Thoracic aorta (tissue), 2 donors: ENCODE data around the gene HSD17B12. TPM values are rescaled to one million over a fixed set of nuclear protein-coding genes. Genes with fewer than 3 reads are reported as not detected.

Source experiments
- ATAC-seq: fragments of 150-250 bp; one replicate; pipeline ENCODE4 v1.8.0; 2017; ENCODE audit warnings: low read depth; ENCODE audit not compliant: insufficient number of reproducible peaks, low FRiP score
- DNase-seq: peaks from one replicate; pipeline ENCODE4 v3.0.0-alpha.2; 2020; ENCODE audit warnings: low spot score
- H3K27ac ChIP-seq, 2 donors: fragments of 200-600 bp; sonication (generic); 1 replicate in 1 of 2; 2 replicates in 1 of 2; pipeline ENCODE4 v1.5.1; 2016; ENCODE audit warnings: mild to moderate bottlenecking in 2 of 2, moderate library complexity in 2 of 2
- H3K27me3 ChIP-seq: fragments of 200-600 bp; sonication (generic); replicated peaks from 2 replicates; pipeline ENCODE4 v1.6.0; 2016; ENCODE audit warnings: mild to moderate bottlenecking; ENCODE audit not compliant: insufficient read depth
- H3K36me3 ChIP-seq: fragments of 200-600 bp; sonication (generic); one replicate; pipeline ENCODE4 v1.5.1; 2016
- H3K4me1 ChIP-seq, 2 donors: fragments of 200-600 bp; sonication (generic); 1 replicate in 1 of 2; 2 replicates in 1 of 2; pipeline versions ENCODE4 v1.5.1 to v1.6.0; 2016; ENCODE audit warnings: low read depth in 2 of 2, mild to moderate bottlenecking in 1 of 2; ENCODE audit not compliant: control insufficient read depth in 1 of 2
- H3K4me3 ChIP-seq: fragments of 200-600 bp; sonication (generic); 2 replicates; pipeline ENCODE4 v1.5.1; 2016; ENCODE audit warnings: mild to moderate bottlenecking
- H3K9me3 ChIP-seq: fragments of 200-600 bp; sonication (generic); 2 replicates; pipeline ENCODE4 v1.5.1; 2016
- total RNA-seq, 2 donors: library from RNA; depleted of rRNA; stranded (reverse); fragments of >200 nt; gene quantifications; one replicate each; pipeline versions ENCODE4 v1.1.0 to v1.2.3, GENCODE V29; 2016
- TF ChIP-seq, protein P1 (sequence below): fragments of 200-600 bp; sonication (generic); IDR thresholded peaks from one replicate; pipeline ENCODE4 v1.5.1; 2019; ENCODE audit warnings: antibody characterized with exemption

The HSD17B12 gene
- total RNA-seq, 2 donors from 2014 or later = 91.7 to 97.4 TPM

DNA sequence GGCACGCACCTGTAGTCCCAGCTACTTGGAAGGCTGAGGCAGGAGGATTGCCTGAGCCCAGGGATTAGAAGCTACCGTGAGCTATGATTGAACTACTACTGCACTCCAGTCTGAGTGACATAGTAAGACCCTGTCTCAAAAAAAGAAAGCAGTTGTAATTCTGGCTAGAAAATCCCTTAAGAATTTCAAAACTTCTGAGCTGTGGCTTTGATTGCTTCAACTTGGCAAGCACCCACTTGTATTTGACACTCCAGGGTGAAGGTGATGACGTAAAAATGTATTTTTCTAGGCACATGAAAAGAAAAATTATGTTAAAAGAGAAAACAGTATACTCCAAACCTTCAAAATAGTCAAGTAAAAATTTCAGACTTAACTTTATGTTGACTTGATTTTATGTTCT, 176.5 kb downstream of the HSD17B12 start:
- TF ChIP-seq, protein P1, sequence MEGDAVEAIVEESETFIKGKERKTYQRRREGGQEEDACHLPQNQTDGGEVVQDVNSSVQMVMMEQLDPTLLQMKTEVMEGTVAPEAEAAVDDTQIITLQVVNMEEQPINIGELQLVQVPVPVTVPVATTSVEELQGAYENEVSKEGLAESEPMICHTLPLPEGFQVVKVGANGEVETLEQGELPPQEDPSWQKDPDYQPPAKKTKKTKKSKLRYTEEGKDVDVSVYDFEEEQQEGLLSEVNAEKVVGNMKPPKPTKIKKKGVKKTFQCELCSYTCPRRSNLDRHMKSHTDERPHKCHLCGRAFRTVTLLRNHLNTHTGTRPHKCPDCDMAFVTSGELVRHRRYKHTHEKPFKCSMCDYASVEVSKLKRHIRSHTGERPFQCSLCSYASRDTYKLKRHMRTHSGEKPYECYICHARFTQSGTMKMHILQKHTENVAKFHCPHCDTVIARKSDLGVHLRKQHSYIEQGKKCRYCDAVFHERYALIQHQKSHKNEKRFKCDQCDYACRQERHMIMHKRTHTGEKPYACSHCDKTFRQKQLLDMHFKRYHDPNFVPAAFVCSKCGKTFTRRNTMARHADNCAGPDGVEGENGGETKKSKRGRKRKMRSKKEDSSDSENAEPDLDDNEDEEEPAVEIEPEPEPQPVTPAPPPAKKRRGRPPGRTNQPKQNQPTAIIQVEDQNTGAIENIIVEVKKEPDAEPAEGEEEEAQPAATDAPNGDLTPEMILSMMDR = no peak

DNA sequence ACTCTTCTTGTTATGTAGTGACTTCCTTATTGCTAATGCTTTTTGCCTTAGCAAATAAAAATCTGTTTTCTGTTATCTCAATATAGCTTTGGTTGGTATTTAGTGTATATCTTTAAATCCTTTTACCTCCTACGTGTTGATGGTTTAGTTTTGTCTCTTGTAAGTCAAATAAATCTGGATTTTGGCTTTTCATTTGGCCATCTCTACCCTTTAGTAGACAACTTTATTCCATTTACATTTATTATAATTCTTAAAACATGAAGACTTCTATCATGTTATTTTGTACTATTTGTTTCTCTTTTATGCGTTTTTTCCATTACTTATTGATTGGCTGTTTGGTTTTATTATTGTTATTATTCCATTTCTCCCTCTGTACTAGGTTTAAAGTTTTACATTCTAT, 180.6 kb downstream of the HSD17B12 start:
- no peak overlapping the region for H3K4me3 ChIP-seq
- H3K9me3 ChIP-seq = peaks cover 5% of the 10 kb centered on the region

More for the DNA sequence above, 176.5 kb downstream of the HSD17B12 start:
- peaks cover 14% of the 10 kb centered on the region for H3K36me3 ChIP-seq
- ATAC-seq (no peak), DNase-seq (no peak)
- no peaks in the 10 kb centered on the region for H3K27me3 ChIP-seq
- H3K4me1 ChIP-seq = no peaks in the 10 kb centered on the region
- no peak overlapping the region for H3K27ac ChIP-seq
- peaks cover 5% of the 10 kb centered on the region for H3K9me3 ChIP-seq
- no peak overlapping the region for H3K4me3 ChIP-seq

DNA sequence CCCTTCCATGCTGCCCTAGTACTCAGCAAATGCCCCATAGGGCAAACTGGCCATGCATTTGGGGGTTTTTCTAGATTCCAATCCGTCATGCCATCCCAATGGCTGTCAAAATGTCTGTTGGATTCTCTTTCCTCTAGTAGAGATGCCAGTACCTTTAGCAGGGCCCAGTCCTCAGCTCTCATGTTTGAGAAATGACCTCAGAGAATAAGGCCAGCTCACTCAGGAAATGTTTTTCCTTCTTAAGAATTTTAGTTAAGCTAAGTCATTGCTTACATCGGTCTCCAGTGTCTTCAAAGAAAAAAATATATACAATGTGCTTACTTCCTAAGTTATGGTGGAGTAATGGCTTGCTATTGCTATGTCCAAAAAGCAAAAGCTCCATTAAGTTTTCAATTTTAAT, 186.0 kb downstream of the HSD17B12 start:
- Histone ChIP-seq H3K36me3 (no peaks in the 10 kb centered on the region), H3K9me3 (no peaks in the 10 kb centered on the region), H3K4me1 (no peaks in the 10 kb centered on the region), H3K27me3 (no peaks in the 10 kb centered on the region), H3K27ac (no peak overlapping the region), H3K4me3 (no peak overlapping the region)
- TF ChIP-seq, protein P1 = no peak
- DNase-seq = no peak
- ATAC-seq = no peak

More for the DNA sequence above, 180.6 kb downstream of the HSD17B12 start:
- ATAC-seq = no peak
- no peak for DNase-seq
- no peaks in the 10 kb centered on the region for H3K4me1 ChIP-seq
- H3K36me3 ChIP-seq = no peaks in the 10 kb centered on the region
- no peak overlapping the region for H3K27ac ChIP-seq
- H3K27me3 ChIP-seq = no peaks in the 10 kb centered on the region
- TF ChIP-seq, protein P1 = no peak

DNA sequence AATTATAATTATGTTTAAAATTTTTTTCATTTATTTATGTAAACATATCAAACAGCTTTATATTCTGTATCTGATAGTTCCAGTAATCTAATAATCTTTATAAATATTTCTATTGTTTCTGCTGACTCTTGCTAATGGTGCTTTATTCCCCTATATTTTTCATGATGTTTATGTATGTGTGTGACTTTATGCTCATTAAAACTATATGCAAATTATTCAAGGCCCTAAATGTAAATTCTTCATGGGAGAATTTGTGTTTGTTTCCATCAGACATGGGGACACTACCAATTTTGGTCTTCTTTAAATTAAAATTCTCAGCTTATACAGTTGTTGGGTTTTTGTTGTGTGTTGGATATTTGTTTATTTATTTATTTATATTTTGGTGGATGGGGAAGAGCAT, 186.4 kb downstream of the HSD17B12 start:
- Histone ChIP-seq H3K27ac (no peak overlapping the region), H3K27me3 (no peaks in the 10 kb centered on the region), H3K4me3 (no peak overlapping the region), H3K36me3 (no peaks in the 10 kb centered on the region), H3K4me1 (no peaks in the 10 kb centered on the region), H3K9me3 (no peaks in the 10 kb centered on the region)
- TF ChIP-seq, protein P1 = no peak
- DNase-seq = no peak
- no peak for ATAC-seq

DNA sequence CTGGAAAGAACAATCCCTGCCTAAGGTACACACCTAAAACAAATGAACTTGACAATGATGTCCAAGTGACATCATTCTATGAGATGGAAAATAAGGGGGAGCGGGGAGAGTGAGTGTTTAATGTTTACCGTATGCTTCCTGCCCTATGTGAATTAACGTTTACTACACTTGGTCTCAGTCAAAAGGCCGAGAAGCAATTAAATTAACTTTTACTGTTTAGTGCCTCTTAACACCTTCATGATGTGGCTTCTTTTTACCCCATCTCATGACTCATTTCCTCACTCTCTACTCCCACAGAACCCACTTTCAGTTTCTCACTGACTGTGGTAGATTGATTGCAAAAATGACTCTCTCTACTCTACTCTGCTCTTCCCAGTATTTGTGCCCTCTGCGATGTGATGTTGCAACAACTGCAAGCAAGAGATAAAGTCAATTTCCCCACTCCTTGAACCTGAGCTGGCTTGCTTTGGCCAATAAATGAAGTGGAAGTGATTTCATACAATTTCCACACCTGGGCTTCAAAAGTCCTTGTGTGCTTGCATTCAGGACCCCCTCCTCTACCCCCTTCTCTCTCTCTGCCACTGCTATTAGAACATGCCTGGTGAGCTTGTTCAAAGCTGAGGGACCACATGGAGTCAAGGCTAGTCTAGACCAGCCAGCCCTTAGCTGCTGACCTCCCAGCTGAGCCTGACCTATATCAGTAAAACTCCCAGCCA, 188.5 kb downstream of the HSD17B12 start:
- H3K36me3 ChIP-seq = no peaks in the 10 kb centered on the region
- no peak overlapping the region for H3K27ac ChIP-seq
- no peak for ATAC-seq
- TF ChIP-seq, protein P1 = no peak
- no peaks in the 10 kb centered on the region for H3K27me3 ChIP-seq
- H3K9me3 ChIP-seq = no peaks in the 10 kb centered on the region
- DNase-seq = no peak
- no peaks in the 10 kb centered on the region for H3K4me1 ChIP-seq
- no peak overlapping the region for H3K4me3 ChIP-seq
